Type B pancreatic cell (in vitro differentiated cells): ENCODE measurements around the gene AGBL5. TPM values are rescaled to one million over a fixed set of nuclear protein-coding genes. Genes with fewer than 3 reads are reported as not detected.

Source experiments
- DNase-seq: peaks from one replicate; pipeline ENCODE4 v3.0.0; 2021; ENCODE audit warnings: mixed read lengths; ENCODE audit not compliant: unreplicated experiment; ENCODE audit errors: extremely low spot score
- H3K27ac Mint-ChIP-seq: 2 replicates; pipeline ENCODE4 v1.8.0; 2021; ENCODE audit warnings: mild to moderate bottlenecking, mixed read lengths
- H3K27me3 Mint-ChIP-seq: 2 replicates; pipeline ENCODE4 v1.8.0; 2021; ENCODE audit warnings: mixed read lengths
- H3K36me3 Mint-ChIP-seq: 2 replicates; pipeline ENCODE4 v1.8.0; 2021; ENCODE audit warnings: mixed read lengths
- H3K4me1 Mint-ChIP-seq: one replicate; pipeline ENCODE4 v1.8.0; 2021; ENCODE audit warnings: mixed read lengths; ENCODE audit not compliant: unreplicated experiment
- H3K4me3 Mint-ChIP-seq: 2 replicates; pipeline ENCODE4 v1.8.0; 2021; ENCODE audit warnings: mild to moderate bottlenecking, mixed read lengths
- H3K9me3 Mint-ChIP-seq: 2 replicates; pipeline ENCODE4 v1.8.0; 2021; ENCODE audit warnings: mixed read lengths
- total RNA-seq: library from RNA; stranded (reverse); gene quantifications from 2 replicates; pipeline ENCODE4 v1.2.1, GENCODE V29; 2021; ENCODE audit warnings: low replicate concordance
- TF ChIP-seq, protein P1 (sequence below): fragments of 200-600 bp; sonication (generic); conservative IDR thresholded peaks from 2 replicates; pipeline ENCODE4 v1.5.0; 2021; ENCODE audit warnings: antibody characterized with exemption, mild to moderate bottlenecking

AGBL5 gene
- total RNA-seq, 1 donor from 2014 or later = 57.3 TPM

DNA sequence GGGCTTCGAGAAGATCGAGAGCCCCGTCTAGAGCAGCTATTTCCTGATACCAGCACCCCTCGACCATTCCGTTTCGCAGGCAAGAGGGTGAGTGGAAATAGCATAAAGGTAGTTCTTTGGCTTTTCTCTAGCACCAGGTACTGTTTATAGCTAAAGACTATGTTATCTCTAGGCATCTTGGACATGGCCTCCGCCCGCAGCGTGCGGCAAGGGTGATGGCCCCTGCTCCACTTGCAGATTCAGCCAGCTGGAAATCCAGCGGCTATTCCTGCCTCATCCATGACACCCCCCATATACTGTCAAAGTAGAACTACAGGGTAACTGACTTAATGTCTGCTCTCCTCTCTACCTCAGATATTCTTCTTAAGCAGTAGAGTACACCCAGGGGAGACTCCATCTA is 3.3 kb downstream of the AGBL5 start:
- Mint-ChIP-seq H3K4me3 (no peak overlapping the region), H3K36me3 (peaks cover 22% of the 10 kb centered on the region), H3K27me3 (peaks cover 14% of the 10 kb centered on the region), H3K4me1 (peaks cover 18% of the 10 kb centered on the region), H3K27ac (no peak overlapping the region), H3K9me3 (peaks cover 7% of the 10 kb centered on the region)
- DNase-seq = no peak
- TF ChIP-seq, protein P1, sequence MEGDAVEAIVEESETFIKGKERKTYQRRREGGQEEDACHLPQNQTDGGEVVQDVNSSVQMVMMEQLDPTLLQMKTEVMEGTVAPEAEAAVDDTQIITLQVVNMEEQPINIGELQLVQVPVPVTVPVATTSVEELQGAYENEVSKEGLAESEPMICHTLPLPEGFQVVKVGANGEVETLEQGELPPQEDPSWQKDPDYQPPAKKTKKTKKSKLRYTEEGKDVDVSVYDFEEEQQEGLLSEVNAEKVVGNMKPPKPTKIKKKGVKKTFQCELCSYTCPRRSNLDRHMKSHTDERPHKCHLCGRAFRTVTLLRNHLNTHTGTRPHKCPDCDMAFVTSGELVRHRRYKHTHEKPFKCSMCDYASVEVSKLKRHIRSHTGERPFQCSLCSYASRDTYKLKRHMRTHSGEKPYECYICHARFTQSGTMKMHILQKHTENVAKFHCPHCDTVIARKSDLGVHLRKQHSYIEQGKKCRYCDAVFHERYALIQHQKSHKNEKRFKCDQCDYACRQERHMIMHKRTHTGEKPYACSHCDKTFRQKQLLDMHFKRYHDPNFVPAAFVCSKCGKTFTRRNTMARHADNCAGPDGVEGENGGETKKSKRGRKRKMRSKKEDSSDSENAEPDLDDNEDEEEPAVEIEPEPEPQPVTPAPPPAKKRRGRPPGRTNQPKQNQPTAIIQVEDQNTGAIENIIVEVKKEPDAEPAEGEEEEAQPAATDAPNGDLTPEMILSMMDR = no peak

- peaks cover 10% of the 10 kb centered on the region for H3K36me3 Mint-ChIP-seq
- TF ChIP-seq, protein P1 = no peak
Observed at GRCh38 chr2:27057184-27057583, 5.7 kb downstream of the AGBL5 start.

DNA sequence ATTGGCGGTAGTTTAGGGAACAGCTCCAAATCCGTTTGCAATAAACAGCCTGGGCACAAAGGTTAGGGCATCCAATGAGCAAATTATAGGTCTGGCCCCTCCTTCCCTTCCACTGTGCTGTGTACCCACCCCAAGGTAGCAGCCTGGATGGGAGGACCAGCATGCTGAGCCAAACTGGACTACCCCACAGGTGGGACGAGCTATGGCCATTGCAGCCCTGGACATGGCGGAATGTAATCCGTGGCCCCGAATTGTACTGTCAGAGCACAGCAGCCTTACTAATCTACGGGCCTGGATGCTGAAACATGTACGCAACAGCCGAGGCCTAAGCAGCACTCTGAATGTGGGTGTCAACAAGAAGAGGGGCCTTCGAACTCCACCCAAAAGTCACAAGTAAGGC is 6.7 kb downstream of the AGBL5 start:
- Mint-ChIP-seq H3K27ac (no peak overlapping the region), H3K4me1 (no peaks in the 10 kb centered on the region), H3K9me3 (no peaks in the 10 kb centered on the region), H3K36me3 (peaks cover 10% of the 10 kb centered on the region), H3K4me3 (no peak overlapping the region), H3K27me3 (no peaks in the 10 kb centered on the region)
- TF ChIP-seq, protein P1 = no peak
- DNase-seq = no peak

More at GRCh38 chr2:27057184-27057583, 5.7 kb downstream of the AGBL5 start:
- Mint-ChIP-seq H3K4me3 (no peak overlapping the region), H3K27me3 (no peaks in the 10 kb centered on the region), H3K27ac (no peak overlapping the region), H3K9me3 (no peaks in the 10 kb centered on the region), H3K4me1 (peaks cover 1% of the 10 kb centered on the region)
- no peak for DNase-seq

- no peak overlapping the region for H3K4me3 Mint-ChIP-seq
- no peaks in the 10 kb centered on the region for H3K9me3 Mint-ChIP-seq
- no peaks in the 10 kb centered on the region for H3K27me3 Mint-ChIP-seq
- DNase-seq = no peak
- no peak overlapping the region for H3K27ac Mint-ChIP-seq
- TF ChIP-seq, protein P1 = no peak
- H3K36me3 Mint-ChIP-seq = peaks cover 5% of the 10 kb centered on the region
- peaks cover 5% of the 10 kb centered on the region for H3K4me1 Mint-ChIP-seq
Observed at GRCh38 chr2:27059141-27059820, 7.8 kb downstream of the AGBL5 start.

DNA sequence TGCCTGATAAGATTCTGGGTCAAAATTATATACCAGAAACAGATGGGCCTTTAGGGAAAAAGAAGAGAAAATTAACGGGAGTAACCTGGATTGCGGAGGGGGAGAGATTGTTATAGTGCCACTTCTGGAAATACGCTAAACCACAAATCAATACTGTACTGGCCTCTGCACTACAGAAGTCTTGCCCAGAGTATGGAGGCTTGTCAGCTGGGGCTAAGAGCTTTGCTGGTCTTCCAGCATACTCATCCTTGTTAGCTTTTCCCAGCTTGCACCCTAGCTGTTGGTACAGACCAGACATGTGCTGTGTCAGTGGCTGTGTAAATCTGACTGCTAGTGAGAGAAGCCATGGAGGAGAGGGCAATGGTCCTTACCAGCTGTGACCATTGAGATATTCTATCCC is 8.9 kb downstream of the AGBL5 start:
- Mint-ChIP-seq H3K27ac (no peak overlapping the region), H3K4me3 (no peak overlapping the region), H3K27me3 (no peaks in the 10 kb centered on the region), H3K36me3 (peaks cover 4% of the 10 kb centered on the region), H3K9me3 (no peaks in the 10 kb centered on the region), H3K4me1 (peaks cover 5% of the 10 kb centered on the region)
- TF ChIP-seq, protein P1 = no peak
- no peak for DNase-seq
